ENCODE results near the gene KRT74.

KRT74 gene

DNA sequence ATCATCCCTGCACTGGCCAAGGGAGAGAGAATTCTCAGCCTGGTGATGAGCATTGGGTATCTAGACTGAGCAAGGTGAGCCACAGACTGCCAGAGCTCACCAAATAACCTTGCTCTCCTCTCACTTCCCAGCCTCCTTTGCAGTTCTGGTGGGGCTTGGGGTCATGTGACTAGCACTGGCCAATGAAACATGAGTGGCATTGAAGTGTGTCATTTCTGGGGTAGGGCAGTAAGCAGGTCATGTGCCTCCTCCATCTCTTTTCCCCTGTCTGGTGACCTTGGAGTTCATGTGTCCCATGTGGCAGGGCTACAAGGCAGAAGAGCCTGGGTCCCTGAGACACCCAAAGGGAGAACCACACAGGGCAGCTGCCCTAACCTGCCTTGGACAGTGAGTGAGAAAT, 31.2 kb upstream of the KRT74 start:
- TF ChIP-seq, protein P1, sequence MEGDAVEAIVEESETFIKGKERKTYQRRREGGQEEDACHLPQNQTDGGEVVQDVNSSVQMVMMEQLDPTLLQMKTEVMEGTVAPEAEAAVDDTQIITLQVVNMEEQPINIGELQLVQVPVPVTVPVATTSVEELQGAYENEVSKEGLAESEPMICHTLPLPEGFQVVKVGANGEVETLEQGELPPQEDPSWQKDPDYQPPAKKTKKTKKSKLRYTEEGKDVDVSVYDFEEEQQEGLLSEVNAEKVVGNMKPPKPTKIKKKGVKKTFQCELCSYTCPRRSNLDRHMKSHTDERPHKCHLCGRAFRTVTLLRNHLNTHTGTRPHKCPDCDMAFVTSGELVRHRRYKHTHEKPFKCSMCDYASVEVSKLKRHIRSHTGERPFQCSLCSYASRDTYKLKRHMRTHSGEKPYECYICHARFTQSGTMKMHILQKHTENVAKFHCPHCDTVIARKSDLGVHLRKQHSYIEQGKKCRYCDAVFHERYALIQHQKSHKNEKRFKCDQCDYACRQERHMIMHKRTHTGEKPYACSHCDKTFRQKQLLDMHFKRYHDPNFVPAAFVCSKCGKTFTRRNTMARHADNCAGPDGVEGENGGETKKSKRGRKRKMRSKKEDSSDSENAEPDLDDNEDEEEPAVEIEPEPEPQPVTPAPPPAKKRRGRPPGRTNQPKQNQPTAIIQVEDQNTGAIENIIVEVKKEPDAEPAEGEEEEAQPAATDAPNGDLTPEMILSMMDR (IDR thresholded peaks at IDR 0.05; ENCODE audit: insufficient read depth, low read depth, low read length, missing control alignments): no peak
- peak; percentile 3 for DNase-seq (ENCODE audit: low read depth)
- no peak overlapping the region for H3K4me3 ChIP-seq (ENCODE audit: low read depth, low read length)

DNA sequence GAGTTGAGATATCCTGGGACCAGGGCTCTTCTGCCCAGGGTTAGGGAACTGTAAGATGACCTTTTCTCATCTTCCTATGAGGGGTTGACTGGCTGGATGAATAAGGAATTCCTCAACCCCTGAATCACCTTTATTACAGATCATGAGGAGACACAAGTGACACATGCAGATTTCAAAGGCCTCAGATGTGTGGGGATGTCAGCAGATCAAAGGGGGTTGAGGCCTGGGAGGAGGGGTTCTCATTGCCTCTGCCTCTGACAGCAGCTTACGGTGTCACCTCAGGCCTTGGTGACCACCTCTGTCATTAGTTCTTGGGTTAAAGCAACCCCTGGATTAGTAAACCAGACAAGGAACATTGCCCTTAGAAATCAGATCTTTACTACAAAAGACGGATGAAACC, 29.7 kb upstream of the KRT74 start:
- no peak for DNase-seq (ENCODE audit: low read depth)
- no peak overlapping the region for H3K4me3 ChIP-seq (ENCODE audit: low read depth, low read length)
- TF ChIP-seq, protein P1 (IDR thresholded peaks at IDR 0.05; ENCODE audit: insufficient read depth, low read depth, low read length, missing control alignments): no peak

DNA sequence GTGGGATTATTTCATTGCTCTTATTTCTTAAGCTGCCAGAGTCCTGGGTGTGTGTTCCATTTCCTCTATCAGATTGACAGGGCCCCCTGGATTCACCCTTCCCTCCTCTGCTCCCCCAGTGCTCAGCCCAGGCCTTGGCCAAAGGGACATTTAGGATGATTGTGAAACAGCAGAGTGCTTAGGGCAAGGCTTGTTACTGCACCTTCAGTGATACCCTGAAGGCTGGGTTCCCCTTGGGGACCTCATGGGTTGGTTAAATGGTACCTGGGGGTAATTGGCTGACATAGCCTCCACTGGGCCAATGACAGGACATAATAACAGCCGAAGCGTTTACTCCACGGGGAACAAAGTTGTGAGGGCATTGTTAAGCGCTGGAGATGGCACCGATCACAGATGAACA, 28.9 kb upstream of the KRT74 start:
- no peak overlapping the region for H3K4me3 ChIP-seq (ENCODE audit: low read depth, low read length)
- TF ChIP-seq, protein P1 (IDR thresholded peaks at IDR 0.05; ENCODE audit: insufficient read depth, low read depth, low read length, missing control alignments): no peak
- no peak for DNase-seq (ENCODE audit: low read depth)

DNA sequence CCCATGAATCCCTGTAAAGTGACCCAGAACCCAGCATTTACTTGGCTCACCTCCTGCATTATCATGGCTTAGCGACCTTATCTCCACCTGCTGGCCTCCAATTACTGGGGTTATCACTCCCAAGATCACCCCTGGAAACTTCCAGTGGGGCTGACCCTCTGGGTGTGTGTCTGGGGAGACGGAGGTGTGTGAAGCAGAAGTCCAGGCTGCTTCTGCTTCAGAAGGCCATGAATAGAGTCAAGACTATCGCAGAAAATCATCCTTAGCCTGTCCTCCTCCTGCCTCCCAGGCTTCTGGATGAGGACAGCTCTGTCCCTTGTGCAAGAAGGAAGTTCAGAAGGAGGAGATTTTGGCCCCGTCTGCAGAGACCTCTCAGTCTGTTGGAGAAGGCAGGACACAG, 28.0 kb upstream of the KRT74 start:
- no peak for DNase-seq (ENCODE audit: low read depth)
- no peak overlapping the region for H3K4me3 ChIP-seq (ENCODE audit: low read depth, low read length)
- TF ChIP-seq, protein P1 (IDR thresholded peaks at IDR 0.05; ENCODE audit: insufficient read depth, low read depth, low read length, missing control alignments): no peak

DNA sequence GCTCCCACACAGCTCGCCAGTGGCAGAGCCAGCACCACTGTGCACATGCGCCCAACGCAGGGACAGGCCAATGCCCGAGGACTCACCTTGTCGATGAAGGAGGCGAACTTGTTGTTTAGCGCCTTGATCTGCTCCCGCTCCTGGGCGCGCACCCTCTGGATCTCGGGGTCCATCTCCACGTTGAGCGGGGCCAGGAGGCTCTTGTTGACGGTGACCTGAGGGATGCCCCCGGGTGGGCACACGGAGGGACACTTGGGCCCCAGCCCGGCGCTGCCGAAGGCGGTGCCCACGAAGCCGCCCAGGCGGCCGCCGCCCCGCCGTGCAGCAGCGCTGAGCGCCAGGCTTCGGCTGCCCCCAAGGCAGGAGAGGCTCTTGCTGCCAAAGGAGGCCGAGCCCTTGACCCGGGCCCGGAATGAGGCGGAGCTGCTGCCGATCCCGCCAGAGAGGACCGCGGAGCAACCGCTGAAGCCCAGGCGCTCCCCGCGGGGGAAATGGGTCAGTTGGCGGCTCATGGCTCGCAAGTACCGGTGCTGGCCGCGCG, 27.4 kb upstream of the KRT74 start, which contains the start of gene KRT72:
Gene KRT72, minus strand, starts transcription at position 523 of the 541 bp plus-strand sequence. Its CDS starts 11 bp downstream, at position 512.
- H3K4me3 ChIP-seq (ENCODE audit: low read depth, low read length): no peak within 1 kb of the TSS
- TF ChIP-seq, protein P1 (IDR thresholded peaks at IDR 0.05; ENCODE audit: insufficient read depth, low read depth, low read length, missing control alignments): no peak
- no peak for DNase-seq (ENCODE audit: low read depth)

DNA sequence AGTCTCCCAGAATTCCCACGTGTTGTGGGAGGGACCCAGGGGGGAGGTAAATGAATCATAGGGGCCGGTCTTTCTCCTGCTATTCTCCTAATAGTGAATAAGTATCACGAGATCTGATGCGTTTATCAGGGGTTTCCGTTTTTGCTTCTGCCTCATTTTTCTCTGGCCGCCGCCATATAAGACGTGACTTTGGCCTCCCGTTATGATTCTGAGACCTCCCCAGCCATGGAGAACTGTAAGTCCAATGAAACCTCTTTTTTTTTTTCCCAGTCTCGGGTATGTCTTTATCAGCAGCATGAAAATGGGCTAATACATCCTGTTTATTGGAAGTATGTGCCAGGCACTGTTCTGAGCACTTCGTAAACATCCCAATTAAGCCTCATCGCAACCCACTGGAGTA, 26.8 kb upstream of the KRT74 start:
- no peak for DNase-seq (ENCODE audit: low read depth)
- no peak overlapping the region for H3K4me3 ChIP-seq (ENCODE audit: low read depth, low read length)
- TF ChIP-seq, protein P1 (IDR thresholded peaks at IDR 0.05; ENCODE audit: insufficient read depth, low read depth, low read length, missing control alignments): no peak

DNA sequence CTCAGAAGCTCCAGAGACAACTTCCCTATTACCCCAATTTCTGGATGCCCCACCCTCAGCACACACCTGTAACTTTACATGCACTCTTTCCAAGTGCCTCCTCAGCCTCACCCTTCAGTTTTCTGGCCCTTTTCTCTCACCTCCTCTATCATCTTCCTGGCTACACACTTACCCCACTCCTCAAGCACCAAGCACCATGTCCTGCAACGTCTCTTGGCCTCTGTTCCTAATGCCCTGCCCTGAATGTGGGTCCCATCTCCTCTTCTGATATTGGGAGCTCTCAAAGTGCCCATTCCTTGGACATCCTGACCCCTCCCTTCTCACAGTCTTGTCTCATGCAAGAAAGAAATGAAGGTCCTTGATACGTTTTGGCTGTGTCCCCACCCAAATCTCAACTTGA, 26.4 kb upstream of the KRT74 start:
- no peak overlapping the region for H3K4me3 ChIP-seq (ENCODE audit: low read depth, low read length)
- DNase-seq (ENCODE audit: low read depth): no peak
- TF ChIP-seq, protein P1 (IDR thresholded peaks at IDR 0.05; ENCODE audit: insufficient read depth, low read depth, low read length, missing control alignments): no peak
